Right ventricle myocardium inferior (tissue), 1 donor: ENCODE data around the gene TBRG4. TPM values are rescaled to one million over a fixed set of nuclear protein-coding genes. Genes with fewer than 3 reads are reported as not detected.

Experiments
- ATAC-seq: fragments of 200-7000 bp; cut with Tn5 transposase; one replicate; pipeline ENCODE4 v1.9.1; 2020; ENCODE audit warnings: mild to moderate bottlenecking, moderate library complexity
- DNase-seq: peaks from one replicate; pipeline ENCODE4 v3.0.0; 2021; ENCODE audit errors: missing footprints
- intact Hi-C: fragments of 100-400 bp; cut with DNase I; formaldehyde crosslinking; loops from one replicate; pipeline ENCODE4 v1.11.0; 2022
- total RNA-seq: library from RNA; stranded (reverse); fragmentation: NEBNext Ultra II Directional; extraction: Animal tissue kit (Norgen Biotek cat#: 25700); gene quantifications from one replicate; pipeline ENCODE4 v1.2.1, GENCODE V29; 2021
- donor health status: DM: no; HTN: yes; CAD: no; lungs with severe emphysema.

TBRG4 gene
- total RNA-seq, 1 donor from 2014 or later: 82.4 TPM

GRCh38 chr7:45102785-45103712 is 8.4 kb downstream of the TBRG4 start:
- intact Hi-C loops: no loop called here
- DNase-seq: no peak

GRCh38 chr7:45101748-45102147 is 9.7 kb downstream of the TBRG4 start:
- DNase-seq: no peak

More at GRCh38 chr7:45102785-45103712, 8.4 kb downstream of the TBRG4 start:
- no peak for ATAC-seq

GRCh38 chr7:45100761-45101480 is 10.6 kb downstream of the TBRG4 start:
- ATAC-seq (no peak), DNase-seq (no peak)
- intact Hi-C loops: no loop called here

More at GRCh38 chr7:45101748-45102147, 9.7 kb downstream of the TBRG4 start:
- intact Hi-C loops: no loop called here
- no peak for ATAC-seq

DNA sequence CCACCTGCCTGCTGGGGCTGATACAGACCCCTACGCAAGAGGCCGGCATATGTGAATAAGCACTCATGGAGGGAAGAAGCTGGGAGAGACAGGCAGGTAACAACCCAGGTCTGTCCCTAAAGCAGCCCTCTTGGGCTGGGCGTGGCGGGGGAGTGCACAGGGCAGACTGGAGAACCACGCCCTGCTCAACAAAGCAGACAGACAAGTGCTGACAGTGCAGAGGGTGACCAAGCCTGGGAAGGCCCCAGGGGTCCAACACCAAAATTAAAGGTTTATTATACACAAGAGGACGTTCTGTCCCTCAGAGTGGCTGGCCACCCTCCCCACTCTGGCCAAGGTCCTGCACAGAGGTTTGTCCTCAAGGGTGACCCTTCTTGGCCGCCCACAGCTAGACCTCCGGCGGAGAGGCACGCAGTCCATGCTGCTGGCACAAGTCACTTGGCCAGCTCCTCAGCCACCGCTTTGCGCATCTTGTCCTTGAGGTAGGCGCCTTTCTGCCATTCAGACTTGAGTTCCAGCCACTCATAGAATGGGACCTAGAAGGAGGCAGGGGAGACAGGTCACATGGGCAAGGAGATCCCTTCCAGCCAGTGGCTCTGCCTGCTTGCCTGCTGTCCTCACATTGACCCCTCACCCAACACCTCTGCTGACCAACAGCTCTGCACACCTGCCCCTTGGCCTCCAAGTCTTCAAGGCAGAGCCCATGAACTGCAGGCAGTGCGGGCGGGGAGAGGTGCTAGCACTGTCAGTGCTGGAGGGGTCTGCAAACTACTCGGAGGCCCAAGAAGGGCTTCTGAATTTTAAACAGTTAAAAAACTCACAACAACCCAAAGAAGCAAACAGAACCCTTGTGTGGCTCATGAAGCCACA is 11.4 kb downstream of the TBRG4 start:
- intact Hi-C loops: no loop called here
- no peak for ATAC-seq

DNA sequence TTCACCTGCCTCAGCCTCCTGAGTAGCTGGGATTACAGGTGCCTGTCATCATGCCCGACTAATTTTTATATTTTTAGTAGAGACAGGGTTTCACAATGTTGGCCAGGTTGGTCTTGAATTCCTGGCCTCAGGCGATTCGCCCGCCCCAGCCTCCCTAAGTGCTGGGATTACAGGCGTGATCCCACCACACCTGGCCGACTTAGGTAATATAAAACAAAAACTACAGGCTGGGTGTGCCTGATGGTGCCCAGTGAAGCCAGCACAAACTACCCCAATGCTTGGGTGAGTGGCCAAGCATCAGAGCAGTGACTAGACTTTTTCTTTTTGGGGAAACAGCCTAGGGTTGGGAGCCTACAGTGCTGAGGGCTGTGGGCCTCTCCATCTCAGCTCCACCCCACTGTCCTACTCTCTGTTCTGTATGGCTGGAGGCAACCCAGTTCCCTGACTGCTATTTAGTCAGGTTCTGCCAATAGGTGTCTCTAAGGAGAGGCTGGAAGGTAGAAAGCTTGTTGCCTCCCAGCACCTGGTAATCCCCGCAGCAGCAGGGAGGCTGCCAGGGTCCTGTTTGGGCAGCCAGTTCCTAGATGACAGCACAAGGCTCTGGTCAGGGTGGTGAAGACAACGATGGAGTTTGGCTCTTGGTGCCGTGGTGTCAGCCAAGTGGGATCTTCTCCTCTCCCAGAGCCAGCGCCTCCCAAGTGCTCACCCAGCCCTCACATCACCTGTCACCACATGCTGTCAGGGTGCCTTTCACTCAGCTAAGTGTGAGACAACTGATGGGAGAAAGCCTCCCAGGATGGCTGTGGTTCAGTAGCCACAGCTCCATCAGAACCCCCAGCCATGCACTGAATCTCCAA is 12.3 kb downstream of the TBRG4 start:
- DNase-seq (no peak), ATAC-seq (peak; percentile 43)
- intact Hi-C loops: no loop called here

More for the DNA sequence above, 11.4 kb downstream of the TBRG4 start:
- no peak for DNase-seq

GRCh38 chr7:45092931-45093235 is 18.6 kb downstream of the TBRG4 start:
- ATAC-seq (no peak), DNase-seq (no peak)
- intact Hi-C loops: no loop called here

DNA sequence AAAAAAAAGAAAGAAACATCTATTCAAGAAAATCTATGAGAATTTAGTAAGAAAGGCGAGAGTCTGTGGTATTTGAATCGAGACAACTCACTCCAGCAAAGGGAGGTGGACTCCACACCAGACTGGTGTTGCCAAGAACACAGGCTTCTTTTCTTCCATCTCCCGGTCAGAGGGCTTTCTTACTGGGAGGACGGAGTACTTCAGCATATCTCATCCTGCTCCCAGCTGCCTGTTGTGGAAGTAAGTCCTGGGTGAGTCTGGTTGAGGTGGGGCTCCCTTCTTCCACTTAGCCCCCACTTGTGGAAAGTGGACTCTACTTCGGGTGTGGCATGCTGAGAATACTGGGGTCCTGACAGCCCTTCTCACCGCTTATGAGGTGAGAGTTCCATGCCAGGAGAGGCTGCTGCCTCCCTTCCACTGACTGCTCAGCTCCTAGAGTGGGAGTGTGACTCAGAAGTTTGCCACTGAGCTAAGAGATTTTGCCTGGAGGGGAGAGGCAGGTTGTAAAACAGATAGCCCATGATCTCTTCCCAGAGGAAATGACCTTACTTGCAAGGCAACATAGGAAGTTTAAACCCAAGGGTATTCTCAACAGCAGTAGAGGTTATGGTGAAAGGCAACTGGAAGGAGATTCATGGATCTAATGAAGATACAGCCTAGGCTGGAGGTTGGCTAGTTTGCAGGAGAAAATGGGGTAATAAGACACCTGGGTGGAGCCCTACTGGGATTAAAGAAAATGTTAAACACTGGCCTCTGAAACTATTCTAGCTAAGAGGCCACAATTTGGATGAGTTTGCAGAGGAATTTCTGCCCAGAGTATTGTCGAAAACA is 19.2 kb downstream of the TBRG4 start:
- DNase-seq (no peak), ATAC-seq (no peak)
- intact Hi-C loops: no loop called here

DNA sequence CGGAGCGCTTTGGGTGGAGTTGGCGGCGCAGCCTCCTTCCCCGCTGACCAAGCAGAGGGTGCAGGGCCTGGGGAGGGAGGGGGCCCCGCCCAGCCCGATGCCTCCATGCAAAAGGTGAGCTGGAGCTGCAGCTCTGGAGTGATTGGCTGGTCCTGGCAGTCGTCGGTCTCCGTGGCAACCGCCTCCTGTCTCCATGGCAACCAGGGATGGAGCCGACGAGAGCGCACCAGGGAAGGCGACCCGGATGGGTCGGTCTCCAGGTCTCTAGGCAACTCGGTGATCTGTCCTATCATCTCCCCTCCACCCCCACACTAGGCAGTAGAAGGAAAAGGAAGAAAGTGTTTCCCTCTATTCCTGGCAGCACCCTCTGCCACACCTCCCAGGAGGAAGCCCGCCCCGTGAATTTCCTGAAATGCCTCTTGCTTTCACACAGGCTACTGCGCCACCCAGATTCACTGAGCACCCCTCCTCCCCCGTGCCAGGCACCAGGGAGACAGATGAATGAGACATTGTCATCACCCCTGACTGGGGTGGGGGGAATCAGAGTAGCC is 22.1 kb downstream of the TBRG4 start:
- DNase-seq (no peak), ATAC-seq (peak; percentile 32)
- intact Hi-C loops: no loop called here

DNA sequence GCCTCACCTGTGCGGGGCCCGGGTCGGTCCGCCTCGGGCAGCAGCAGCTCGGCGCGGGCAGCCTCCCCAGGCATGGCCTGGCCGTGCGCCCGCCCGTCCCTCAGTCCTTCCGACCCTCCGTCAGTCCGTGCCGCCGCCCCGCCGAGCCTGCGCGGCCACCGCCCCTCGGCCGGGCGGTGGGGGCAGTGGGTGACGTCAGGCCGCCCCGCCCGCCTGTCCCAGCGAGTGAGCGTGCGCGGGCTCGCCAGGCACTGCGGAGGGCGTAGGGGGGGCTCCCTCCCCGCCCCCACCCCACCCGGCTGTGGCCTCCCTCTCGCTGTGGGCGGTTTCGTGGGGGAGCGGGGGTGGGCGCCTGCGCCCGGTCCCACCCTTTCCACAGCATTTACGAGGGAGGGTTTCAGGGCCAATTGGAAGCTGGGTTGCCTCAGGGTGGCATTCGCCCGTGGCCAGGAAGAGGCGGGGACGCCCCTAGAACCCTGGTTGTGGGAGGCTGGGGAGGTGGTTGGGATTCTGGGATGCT is 22.6 kb downstream of the TBRG4 start, which contains the start of gene NACAD:
Gene NACAD (minus strand): TSS at position 149 of the 520 bp plus-strand sequence. CDS start 75 bp downstream, at position 74.
- no peak for DNase-seq
- ATAC-seq: peak; percentile 84

DNA sequence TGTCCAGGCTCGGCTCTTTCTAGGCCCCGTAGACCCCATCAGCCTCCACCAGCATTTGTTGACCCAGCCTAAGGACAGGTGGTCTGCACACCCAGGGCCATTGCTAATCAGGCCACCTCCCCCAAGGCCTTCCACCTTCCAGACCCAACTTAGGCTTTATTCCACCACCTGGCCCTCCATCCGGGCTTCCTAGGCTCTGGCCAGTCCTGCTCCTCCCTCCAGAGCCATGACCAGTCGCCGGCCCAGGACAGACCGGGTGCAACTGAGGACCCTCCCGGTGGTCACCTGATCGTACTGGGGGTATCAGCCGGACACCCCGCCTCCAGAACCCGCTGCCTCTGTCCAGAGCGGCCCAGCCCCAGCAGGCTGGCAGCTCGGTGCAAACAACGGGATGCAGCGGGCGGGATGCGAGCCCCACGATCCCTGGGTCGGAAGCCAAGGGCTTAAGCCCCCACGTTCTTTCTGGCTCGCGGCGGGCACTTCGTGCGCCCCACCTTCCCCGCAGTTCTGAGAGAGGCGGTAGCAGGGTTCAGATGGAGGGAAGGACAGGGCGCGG is 23.3 kb downstream of the TBRG4 start:
- ATAC-seq (no peak), DNase-seq (no peak)
- intact Hi-C loops: no loop called here

More for the DNA sequence above, 22.6 kb downstream of the TBRG4 start, which contains the start of gene NACAD:
- intact Hi-C loops: no loop called here

- intact Hi-C loops: no loop called here
Observed at GRCh38 chr7:45087301-45088145, 24.0 kb downstream of the TBRG4 start.

GRCh38 chr7:45086331-45087065 is 25.0 kb downstream of the TBRG4 start:
- ATAC-seq: no peak
- intact Hi-C loops: no loop called here
- no peak for DNase-seq

More at GRCh38 chr7:45087301-45088145, 24.0 kb downstream of the TBRG4 start:
- ATAC-seq (no peak), DNase-seq (no peak)

- ATAC-seq (no peak), DNase-seq (no peak)
- intact Hi-C loops: no loop called here
Observed at GRCh38 chr7:45085619-45086200, 25.8 kb downstream of the TBRG4 start.

- DNase-seq (no peak), ATAC-seq (no peak)
- intact Hi-C loops: no loop called here
Observed at GRCh38 chr7:45084901-45085618, 26.4 kb downstream of the TBRG4 start.
